Neuronal stem cell (in vitro differentiated cells): ENCODE results near the gene RAB3IP.

ENCODE experiments used
- DNase-seq: peaks from one replicate; pipeline ENCODE4 v3.0.0-alpha.2; 2013; ENCODE audit warnings: low spot score
- H2AFZ ChIP-seq: one replicate; pipeline ENCODE4 v1.6.1; 2013; ENCODE audit warnings: mild to moderate bottlenecking, low read length, inconsistent platforms
- H2AK5ac ChIP-seq: 2 replicates; pipeline ENCODE4 v1.6.1; 2013; ENCODE audit warnings: low read depth, mild to moderate bottlenecking, inconsistent platforms, low read length, moderate library complexity, mixed read lengths
- H2BK120ac ChIP-seq: 2 replicates; pipeline ENCODE4 v1.6.1; 2013; ENCODE audit warnings: low read depth, mild to moderate bottlenecking, inconsistent platforms, low read length, moderate library complexity, mixed read lengths
- H2BK12ac ChIP-seq: one replicate; pipeline ENCODE4 v1.6.1; 2013; ENCODE audit warnings: low read length, inconsistent platforms
- H2BK15ac ChIP-seq: 2 replicates; pipeline ENCODE4 v1.6.1; 2013; ENCODE audit warnings: mild to moderate bottlenecking, low read length, inconsistent platforms, mixed read lengths
- H2BK5ac ChIP-seq: one replicate; pipeline ENCODE4 v1.6.1; 2013; ENCODE audit warnings: inconsistent platforms, mild to moderate bottlenecking, low read length, moderate library complexity
- H3K14ac ChIP-seq: one replicate; pipeline ENCODE4 v1.6.1; 2013; ENCODE audit warnings: low read length, inconsistent platforms
- H3K18ac ChIP-seq: 2 replicates; pipeline ENCODE4 v1.6.1; 2013; ENCODE audit warnings: low read length, inconsistent platforms
- H3K23ac ChIP-seq: 2 replicates; pipeline ENCODE4 v1.6.1; 2013; ENCODE audit warnings: low read depth, mild to moderate bottlenecking, mixed read lengths, low read length, inconsistent platforms; ENCODE audit not compliant: poor library complexity
- H3K27ac ChIP-seq: replicated peaks from 3 replicates; pipeline ENCODE4 v1.5.1; 2013; ENCODE audit warnings: low read length, inconsistent platforms
- H3K27me3 ChIP-seq, 3 experiments: 2 replicates each; pipeline ENCODE4 v1.6.1; 2013; ENCODE audit warnings: low read length in 3 of 3, mild to moderate bottlenecking in 2 of 3, inconsistent platforms in 1 of 3, low read depth in 1 of 3, mixed read lengths in 1 of 3, moderate library complexity in 1 of 3; ENCODE audit not compliant: control insufficient read depth in 3 of 3, insufficient read depth in 3 of 3
- H3K36me3 ChIP-seq, 2 donors: replicated peaks in 1 of 2; 2 replicates each; pipeline ENCODE4 v1.6.1; 2013; ENCODE audit warnings: low read length in 2 of 2; ENCODE audit not compliant: control insufficient read depth in 2 of 2, insufficient read depth in 2 of 2
- H3K4ac ChIP-seq: 2 replicates; pipeline ENCODE4 v1.6.1; 2013; ENCODE audit warnings: inconsistent platforms, mild to moderate bottlenecking, low read length, moderate library complexity
- H3K4me1 ChIP-seq, 2 donors: 1 replicate in 1 of 2; 2 replicates in 1 of 2; pipeline ENCODE4 v1.6.1; 2013; ENCODE audit warnings: low read length in 2 of 2, low read depth in 1 of 2; ENCODE audit not compliant: control insufficient read depth in 2 of 2, insufficient read depth in 1 of 2
- H3K4me2 ChIP-seq: one replicate; pipeline ENCODE4 v1.6.1; 2013; ENCODE audit warnings: mild to moderate bottlenecking, low read length, inconsistent platforms; ENCODE audit not compliant: insufficient read depth, poor library complexity, severe bottlenecking
- H3K4me3 ChIP-seq, 2 donors: 2 replicates each; pipeline ENCODE4 v1.5.1; 2013; ENCODE audit warnings: low read length in 2 of 2, mild to moderate bottlenecking in 2 of 2, inconsistent platforms in 1 of 2, moderate library complexity in 1 of 2
- H3K79me1 ChIP-seq: one replicate; pipeline ENCODE4 v1.6.1; 2013; ENCODE audit warnings: low read depth, mild to moderate bottlenecking, inconsistent platforms, low read length, moderate library complexity
- H3K9ac ChIP-seq: one replicate; pipeline ENCODE4 v1.6.1; 2013; ENCODE audit warnings: mild to moderate bottlenecking, low read depth, low read length, inconsistent platforms; ENCODE audit not compliant: poor library complexity
- H3K9me3 ChIP-seq, 2 donors: replicated peaks in 1 of 2; 2 replicates each; pipeline versions ENCODE3 to v1.6.1; 2013; ENCODE audit warnings: low read length in 2 of 2, mild to moderate bottlenecking in 2 of 2, inconsistent platforms in 1 of 2, low read depth in 1 of 2, mixed read lengths in 1 of 2, moderate library complexity in 1 of 2; ENCODE audit not compliant: control insufficient read depth in 2 of 2, insufficient read depth in 1 of 2
- H4K8ac ChIP-seq: one replicate; pipeline ENCODE4 v1.6.1; 2013; ENCODE audit warnings: low read depth, mild to moderate bottlenecking, inconsistent platforms, low read length, moderate library complexity
- H4K91ac ChIP-seq: one replicate; pipeline ENCODE4 v1.6.1; 2013; ENCODE audit warnings: low read length, low read depth, mild to moderate bottlenecking, inconsistent platforms; ENCODE audit not compliant: poor library complexity
- WGBS, 2 donors: extraction: QIAGEN DNeasy Blood & Tissue Kit; methylation state at CpG; one replicate each; pipeline ENCODE4 v1.1.7; 2013; ENCODE audit warnings: missing lambda C conversion rate in 2 of 2, mixed read lengths in 1 of 2; ENCODE audit not compliant: insufficient read length in 2 of 2, insufficient replicate concordance in 1 of 2; ENCODE audit errors: extremely low coverage in 2 of 2; 5-methylcytosine and 5-hydroxymethylcytosine counted together

RAB3IP gene

GRCh38 chr12:69739287-69740191 is 879 bp downstream of the RAB3IP start:
- Histone ChIP-seq H3K79me1 (no peaks in the 10 kb centered on the region), H3K4me3 (peak overlapping the region; percentile 85 to 89), H3K14ac (no peak overlapping the region), H4K8ac (no peak overlapping the region), H3K4me2 (peak overlapping the region; percentile 61), H3K27ac (peak overlapping the region; percentile 91), H3K4me1 (peaks cover 2 to 7% of the 10 kb centered on the region in 2 donors), H3K9ac (peak overlapping the region; percentile 90), H2BK15ac (no peak overlapping the region), H3K23ac (peak overlapping the region; percentile 99), H2AFZ (peak overlapping the region; percentile 97), H4K91ac (no peak overlapping the region), H3K36me3 (no peaks in the 10 kb centered on the region), H2AK5ac (no peak overlapping the region), H3K9me3 (no peaks in the 10 kb centered on the region), H3K18ac (peak overlapping the region; percentile 97), H2BK5ac (peak overlapping the region; percentile 6), H3K4ac (no peak overlapping the region), H3K27me3 (peaks cover 0 to 28% (median 3%) of the 10 kb centered on the region in 3 experiments), H2BK12ac (peak overlapping the region; percentile 84), H2BK120ac (no peak overlapping the region)
- peak; percentile 64 for DNase-seq
- no CpG with 5 or more reads among the region's 66 CpGs for WGBS, 2 donors

DNA sequence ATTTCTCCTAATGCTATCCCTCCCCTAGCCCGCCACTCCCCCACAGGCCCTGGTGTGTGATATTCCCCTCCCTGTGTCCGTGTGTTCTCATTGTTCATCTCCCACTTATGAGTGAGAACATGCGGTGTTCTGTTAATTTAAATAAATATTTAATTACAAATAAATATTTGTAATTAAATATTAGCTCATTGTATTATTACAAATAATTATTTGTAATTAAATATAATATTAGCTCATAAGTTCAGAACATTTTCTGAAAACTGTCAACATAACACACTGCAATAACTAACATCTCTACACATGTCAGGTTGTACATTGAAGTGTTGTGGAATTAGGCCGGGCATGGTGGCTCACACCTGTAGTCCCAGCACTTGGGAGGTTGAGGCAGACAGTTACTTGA is 5.4 kb downstream of the RAB3IP start:
- H3K79me1 ChIP-seq = no peaks in the 10 kb centered on the region
- no peak overlapping the region for H2BK15ac ChIP-seq
- no peak overlapping the region for H3K4me2 ChIP-seq
- H2BK12ac ChIP-seq = no peak overlapping the region
- no peak overlapping the region for H3K23ac ChIP-seq
- no peak overlapping the region for H3K27ac ChIP-seq
- H3K18ac ChIP-seq = no peak overlapping the region
- no peak overlapping the region for H3K4me3 ChIP-seq
- no peak for DNase-seq
- H3K4me1 ChIP-seq = peaks cover 0 to 7% of the 10 kb centered on the region in 2 donors
- no peak overlapping the region for H2AK5ac ChIP-seq
- peaks cover 3 to 9% of the 10 kb centered on the region in 2 donors for H3K9me3 ChIP-seq
- H4K8ac ChIP-seq = no peak overlapping the region
- no peak overlapping the region for H2BK5ac ChIP-seq
- no peak overlapping the region for H2BK120ac ChIP-seq
- H2AFZ ChIP-seq = no peak overlapping the region
- H4K91ac ChIP-seq = no peak overlapping the region
- WGBS, 2 donors = no CpG with 5 or more reads among the region's 4 CpGs
- H3K14ac ChIP-seq = no peak overlapping the region
- no peak overlapping the region for H3K4ac ChIP-seq
- H3K27me3 ChIP-seq = peaks cover 0 to 6% (median 0%) of the 10 kb centered on the region in 3 experiments
- no peak overlapping the region for H3K9ac ChIP-seq
- H3K36me3 ChIP-seq = peaks cover 0 to 2% of the 10 kb centered on the region in 2 donors

- H3K27ac ChIP-seq = no peak overlapping the region
- no peak overlapping the region for H2AK5ac ChIP-seq
- H4K91ac ChIP-seq = no peak overlapping the region
- H3K36me3 ChIP-seq = peaks cover 7 to 12% of the 10 kb centered on the region in 2 donors
- no peak for DNase-seq
- no peak overlapping the region for H4K8ac ChIP-seq
- peaks cover 4 to 14% of the 10 kb centered on the region in 2 donors for H3K9me3 ChIP-seq
- H3K79me1 ChIP-seq = no peaks in the 10 kb centered on the region
- H2BK120ac ChIP-seq = no peak overlapping the region
- no peak overlapping the region for H2AFZ ChIP-seq
- no peak overlapping the region for H2BK15ac ChIP-seq
- no peak overlapping the region for H2BK5ac ChIP-seq
- H3K23ac ChIP-seq = no peak overlapping the region
- H3K4ac ChIP-seq = no peak overlapping the region
- no peaks in the 10 kb centered on the region for H3K27me3 ChIP-seq
- no peak overlapping the region for H3K18ac ChIP-seq
- H3K9ac ChIP-seq = no peak overlapping the region
- no peak overlapping the region for H3K4me3 ChIP-seq
- no peak overlapping the region for H2BK12ac ChIP-seq
- no CpG with 5 or more reads among the region's 1 CpG for WGBS, 2 donors
- H3K4me1 ChIP-seq = no peaks in the 10 kb centered on the region
- no peak overlapping the region for H3K14ac ChIP-seq
- H3K4me2 ChIP-seq = no peak overlapping the region
Measured at GRCh38 chr12:69751476-69751875, 12.8 kb downstream of the RAB3IP start.

- Histone ChIP-seq H3K4me1 (no peaks in the 10 kb centered on the region), H3K23ac (no peak overlapping the region), H3K9ac (no peak overlapping the region), H4K91ac (no peak overlapping the region), H3K14ac (no peak overlapping the region), H3K9me3 (peaks cover 2 to 13% of the 10 kb centered on the region in 2 donors), H3K4me3 (no peak overlapping the region), H2BK12ac (no peak overlapping the region), H3K27me3 (no peaks in the 10 kb centered on the region), H3K27ac (no peak overlapping the region), H2AK5ac (no peak overlapping the region), H3K18ac (no peak overlapping the region), H3K4me2 (no peak overlapping the region), H3K36me3 (peaks cover 7 to 20% of the 10 kb centered on the region in 2 donors), H3K79me1 (no peaks in the 10 kb centered on the region), H4K8ac (no peak overlapping the region), H2BK120ac (no peak overlapping the region), H2BK5ac (no peak overlapping the region), H2AFZ (no peak overlapping the region), H3K4ac (no peak overlapping the region), H2BK15ac (no peak overlapping the region)
- DNase-seq = no peak
- WGBS, 2 donors = no CpG with 5 or more reads among the region's 5 CpGs
Measured at GRCh38 chr12:69755302-69755701, 16.6 kb downstream of the RAB3IP start.
